NT2/D1 (cell line): ENCODE measurements around the gene SPOCK2.

Experiments
- SUZ12 ChIP-seq: IDR thresholded peaks from 2 replicates; pipeline ENCODE4 v1.6.1; 2011; ENCODE audit not compliant: insufficient read length, insufficient read depth; ENCODE audit errors: extremely low read depth
- ZNF274 ChIP-seq: IDR thresholded peaks from 2 replicates; pipeline ENCODE4 v1.6.1; 2011; ENCODE audit warnings: mild to moderate bottlenecking, low read depth, low read length

DNA sequence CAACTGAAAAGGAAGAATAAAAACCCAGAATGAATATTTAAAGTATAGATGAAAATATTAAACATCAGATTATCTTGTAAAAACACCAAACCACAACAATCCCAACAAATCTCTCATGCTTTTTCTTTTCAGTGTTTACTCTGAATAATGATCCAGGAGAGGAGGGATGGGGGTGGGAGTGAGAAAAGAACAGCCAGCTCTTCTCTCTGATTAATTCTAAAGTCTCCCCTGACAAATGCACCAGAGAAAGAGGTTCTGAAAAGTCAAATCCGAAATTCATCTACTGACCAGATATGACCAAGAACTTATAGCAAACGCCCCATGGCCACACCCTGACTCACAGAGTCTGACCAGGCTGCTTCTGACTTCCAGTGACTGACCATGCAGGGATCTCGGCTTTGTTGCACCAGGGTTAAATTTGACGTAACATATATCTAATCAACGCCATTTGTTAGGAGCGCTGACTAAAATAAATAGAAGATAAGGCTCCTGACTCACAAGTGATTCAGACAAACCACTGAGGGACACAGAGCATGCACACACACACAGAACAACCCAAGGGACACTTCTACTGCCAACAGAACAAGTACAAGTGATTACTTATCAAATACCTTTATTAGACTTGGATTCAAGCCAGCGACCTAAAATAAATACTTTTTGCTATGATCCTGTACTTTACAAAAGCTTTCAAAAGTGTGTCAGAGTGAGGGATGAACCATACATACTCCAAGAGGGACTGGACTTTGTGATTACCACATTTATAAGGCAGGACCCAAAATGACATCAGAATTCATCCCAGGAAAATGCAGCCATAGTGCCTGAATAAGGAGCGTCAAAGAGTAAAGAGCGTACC is 9.3 kb upstream of the SPOCK2 start:
- TF ChIP-seq ZNF274 = no peak
- no peak for TF ChIP-seq SUZ12
